HCT116 (cell line): ENCODE data around the gene TXN. TPM values are rescaled to one million over a fixed set of nuclear protein-coding genes. Genes with fewer than 3 reads are reported as not detected.

Source experiments
- ATAC-seq: fragments of 200-7000 bp; cut with Tn5 transposase; 2 replicates; pipeline ENCODE4 v1.9.1; 2020; ENCODE audit warnings: mild to moderate bottlenecking, moderate library complexity
- BruUV-seq: library from RNA; stranded (reverse); fragments of 400-500 nt; replicated peaks from 2 replicates; lab custom pipeline; 2021; lab: Mats Ljungman, UMichigan
- CTCF ChIA-PET: fragments of 300-600 bp; sonication (Branson Sonifier 250); formaldehyde crosslinking; loops from one replicate; lab custom pipeline; 2021; ENCODE audit warnings: antibody characterized with exemption; lab: Charles Lee
- POLR2A ChIA-PET: fragments of 300-600, 350-600 bp; sonication (Branson Sonifier 250); formaldehyde crosslinking; loops from one replicate; lab custom pipeline; 2021; ENCODE audit warnings: antibody characterized with exemption; lab: Charles Lee
- RAD21 ChIA-PET, 2 experiments: fragments of 300-600 bp; sonication (Branson Sonifier 250); formaldehyde crosslinking; loops; one replicate each; lab custom pipeline; 2023; ENCODE audit warnings: low total read pairs in 2 of 2; ENCODE audit not compliant: uncharacterized antibody in 2 of 2, unreplicated experiment in 2 of 2, low non-redundant PET in 1 of 2; lab: Charles Lee
- DNase-seq: peaks from one replicate; pipeline ENCODE4 v3.0.0-alpha.2; 2010; ENCODE audit warnings: low read depth, low spot score
- H2AFZ ChIP-seq: fragments of 200-600 bp; shearing (Covaris generic), sonication (generic); 2 replicates; pipeline ENCODE4 v1.6.1; 2017; ENCODE audit warnings: low read depth, mixed run types, mixed read lengths, antibody characterized with exemption, low read length; ENCODE audit not compliant: poor library complexity, severe bottlenecking
- H3K27ac ChIP-seq: 2 replicates; pipeline ENCODE4 v1.5.1; 2012; ENCODE audit warnings: low read depth, low read length
- H3K27me3 ChIP-seq: fragments of 200-600 bp; sonication (generic); 2 replicates; pipeline ENCODE4 v1.6.1; 2016; ENCODE audit warnings: mixed run types, low read length, mixed read lengths; ENCODE audit not compliant: insufficient read depth
- H3K36me3 ChIP-seq, 2 experiments: fragments of 200-500 bp in 1 of 2; fragments of 200-600 bp in 1 of 2; sonication (Bioruptor generic) in 1 of 2; sonication (generic) in 1 of 2; 2 replicates each; pipeline versions ENCODE4 v1.5.1 to v1.6.1; 2014 to 2016; ENCODE audit warnings: low read length in 2 of 2, inconsistent platforms in 1 of 2, mixed read lengths in 1 of 2, mixed run types in 1 of 2; ENCODE audit not compliant: insufficient read depth in 2 of 2, control insufficient read depth in 1 of 2
- H3K4me1 ChIP-seq, 2 experiments: fragments of 200-600 bp in 1 of 2; sonication (generic) in 1 of 2; 2 replicates each; pipeline versions ENCODE4 v1.5.1 to v1.6.1; 2012 to 2017; ENCODE audit warnings: low read length in 2 of 2, inconsistent platforms in 1 of 2, mild to moderate bottlenecking in 1 of 2, mixed read lengths in 1 of 2, mixed run types in 1 of 2, moderate library complexity in 1 of 2; ENCODE audit not compliant: insufficient read depth in 2 of 2, control insufficient read depth in 1 of 2
- H3K4me2 ChIP-seq: fragments of 200-600 bp; sonication (generic); 2 replicates; pipeline ENCODE4 v1.6.1; 2017; ENCODE audit warnings: mixed run types, low read length, mixed read lengths
- H3K4me3 ChIP-seq, 2 experiments: fragments of 200-600 bp in 1 of 2; sonication (generic) in 1 of 2; replicated peaks in 1 of 2; 2 replicates each; pipeline ENCODE4 v1.5.1; 2011 to 2016; ENCODE audit warnings: low read length in 2 of 2, control low read depth in 1 of 2, low read depth in 1 of 2, mild to moderate bottlenecking in 1 of 2, mixed read lengths in 1 of 2, mixed run types in 1 of 2
- H3K79me2 ChIP-seq: fragments of 200-600 bp; sonication (generic); 2 replicates; pipeline ENCODE4 v1.6.1; 2017; ENCODE audit warnings: mild to moderate bottlenecking, mixed run types, low read length, moderate library complexity, mixed read lengths; ENCODE audit not compliant: insufficient read depth
- H3K9ac ChIP-seq: fragments of 200-600 bp; sonication (generic); 2 replicates; pipeline ENCODE4 v1.6.1; 2016; ENCODE audit warnings: low read length, mixed read lengths
- H3K9me2 ChIP-seq: fragments of 200-600 bp; sonication (generic), shearing (Covaris generic); 2 replicates; pipeline ENCODE4 v1.6.1; 2017; ENCODE audit warnings: mixed run types, mild to moderate bottlenecking, moderate library complexity; ENCODE audit not compliant: insufficient read depth
- H3K9me3 ChIP-seq, 2 experiments: fragments of 200-500 bp in 1 of 2; fragments of 200-600 bp in 1 of 2; sonication (Bioruptor generic) in 1 of 2; sonication (generic) in 1 of 2; 2 replicates each; pipeline ENCODE4 v1.6.1; 2014 to 2017; ENCODE audit warnings: low read length in 2 of 2, mixed read lengths in 2 of 2, inconsistent platforms in 1 of 2, low read depth in 1 of 2, mild to moderate bottlenecking in 1 of 2, mixed run types in 1 of 2, moderate library complexity in 1 of 2; ENCODE audit not compliant: control insufficient read depth in 1 of 2, insufficient read depth in 1 of 2
- H4K20me1 ChIP-seq: fragments of 200-600 bp; sonication (generic), shearing (Covaris generic); 2 replicates; pipeline ENCODE4 v1.6.1; 2017; ENCODE audit warnings: mixed run types, mild to moderate bottlenecking, moderate library complexity; ENCODE audit not compliant: insufficient read depth
- REST ChIP-seq: IDR thresholded peaks from 2 replicates; pipeline ENCODE4 v1.6.1; 2012; ENCODE audit warnings: low read depth
- SP1 ChIP-seq: IDR thresholded peaks from 2 replicates; pipeline ENCODE4 v1.6.1; 2012; ENCODE audit warnings: low read depth
- intact Hi-C: fragments of 100-400 bp; cut with micrococcal nuclease; formaldehyde crosslinking; loops from 2 replicates; pipeline ENCODE4 v1.10.0; 2022
- total RNA-seq: library from RNA; stranded (reverse); gene quantifications from one replicate; pipeline ENCODE4 v1.2.1, GENCODE V29; 2021; ENCODE audit not compliant: unreplicated experiment

The TXN gene
- total RNA-seq, 1 experiment from 2014 or later = 421 TPM

- no peak for TF ChIP-seq REST
- TF ChIP-seq, all 23 proteins: peak for 0
Measured at GRCh38 chr9:110214090-110214489, 42.2 kb downstream of the TXN start (continued).

- TF ChIP-seq SP1 = no peak
- CTCF ChIA-PET = interaction anchor here (1.8 kb wide), 1 partner anchor 30 kb away, joined by 7 read pairs; no protein-coding TSS in a partner anchor
- Histone ChIP-seq H3K9ac (no peak overlapping the region), H3K4me2 (no peak overlapping the region), H3K79me2 (no peaks in the 10 kb centered on the region), H2AFZ (no peak overlapping the region), H3K4me3 (no peak overlapping the region), H3K4me1 (0 out of 4 replicates have a peak, but pooled peaks cover 0 to 2% of the 10 kb centered on the region in 2 experiments), H3K36me3 (no peaks in the 10 kb centered on the region), H3K27me3 (peaks cover under 1% of the 10 kb centered on the region; the same call in 1 of the 2 replicates), H3K27ac (no peak overlapping the region), H3K9me3 (no peaks in the 10 kb centered on the region), H3K9me2 (no peaks in the 10 kb centered on the region), H4K20me1 (no peaks in the 10 kb centered on the region)
- no peak for ATAC-seq
- intact Hi-C loops = no loop called here
- RAD21 ChIA-PET = no interaction called here
- POLR2A ChIA-PET = no interaction called here
- DNase-seq = no peak
- no TSS peak for BruUV-seq
Measured at GRCh38 chr9:110213413-110214044, 42.8 kb downstream of the TXN start.
